GM20431 (cell line): ENCODE measurements around the gene USP11.

ENCODE experiments used
- in situ Hi-C: fragments of 300-500 bp; cut with MseI, MboI; formaldehyde crosslinking; loops from one replicate; pipeline ENCODE4 v1.15.0; 2020; ENCODE audit warnings: low sequenced_read_pairs; ENCODE audit not compliant: unreplicated experiment

The USP11 gene

DNA sequence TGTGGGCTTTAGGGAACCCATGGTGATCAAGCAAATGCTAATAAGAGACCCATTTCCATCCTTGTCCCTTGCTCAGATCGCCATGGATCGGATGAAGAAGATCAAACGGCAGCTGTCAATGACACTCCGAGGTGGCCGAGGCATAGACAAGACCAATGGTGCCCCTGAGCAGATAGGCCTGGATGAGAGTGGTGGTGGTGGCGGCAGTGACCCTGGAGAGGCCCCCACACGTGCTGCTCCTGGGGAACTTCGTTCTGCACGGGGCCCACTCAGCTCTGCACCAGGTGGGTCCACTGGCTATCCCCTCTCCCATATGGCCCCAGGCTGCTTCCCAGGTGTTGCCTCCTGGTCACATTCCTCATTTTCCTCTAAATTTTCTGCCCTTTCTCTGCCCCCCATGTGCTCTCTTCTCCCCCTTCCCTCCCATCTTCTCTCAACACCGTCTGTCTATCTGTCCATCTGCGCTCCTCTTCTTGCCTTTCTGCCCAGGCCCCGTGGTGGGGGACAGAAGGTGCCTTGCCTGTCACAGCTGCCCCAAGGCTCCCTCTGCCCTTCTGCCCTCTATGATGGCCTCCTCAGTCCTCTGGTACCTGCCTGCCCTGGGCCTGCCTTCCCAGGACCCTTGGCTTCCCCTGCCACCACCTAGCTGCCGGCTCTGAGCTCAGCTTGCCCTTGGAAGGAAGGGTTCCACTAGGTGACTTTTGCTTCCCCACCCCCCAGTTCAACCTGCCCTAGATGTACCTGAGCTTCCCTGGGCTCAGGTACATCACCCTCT, 9.1 kb upstream of the USP11 start:
- in situ Hi-C loops: no loop called here

GRCh38 chrX:47224266-47224895, 8.4 kb upstream of the USP11 start:
- in situ Hi-C loops: no loop called here

DNA sequence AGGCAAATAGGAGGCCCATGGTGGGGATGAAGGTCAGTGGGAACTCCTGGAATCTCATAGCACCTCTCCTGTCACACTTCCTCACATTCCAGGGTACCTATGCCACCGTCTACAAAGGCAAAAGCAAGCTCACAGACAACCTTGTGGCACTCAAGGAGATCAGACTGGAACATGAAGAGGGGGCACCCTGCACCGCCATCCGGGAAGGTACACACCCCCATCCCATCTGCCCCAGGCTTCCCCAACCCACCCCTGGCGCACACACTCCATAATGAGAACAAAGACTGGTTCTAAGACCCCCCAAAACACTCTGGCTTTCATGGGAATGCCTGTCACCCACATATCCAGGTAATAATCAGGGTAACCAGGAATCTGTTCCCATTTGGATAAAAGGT, 7.9 kb upstream of the USP11 start:
- in situ Hi-C loops: no loop called here

GRCh38 chrX:47226071-47226470, 6.7 kb upstream of the USP11 start:
- in situ Hi-C loops: no loop called here

DNA sequence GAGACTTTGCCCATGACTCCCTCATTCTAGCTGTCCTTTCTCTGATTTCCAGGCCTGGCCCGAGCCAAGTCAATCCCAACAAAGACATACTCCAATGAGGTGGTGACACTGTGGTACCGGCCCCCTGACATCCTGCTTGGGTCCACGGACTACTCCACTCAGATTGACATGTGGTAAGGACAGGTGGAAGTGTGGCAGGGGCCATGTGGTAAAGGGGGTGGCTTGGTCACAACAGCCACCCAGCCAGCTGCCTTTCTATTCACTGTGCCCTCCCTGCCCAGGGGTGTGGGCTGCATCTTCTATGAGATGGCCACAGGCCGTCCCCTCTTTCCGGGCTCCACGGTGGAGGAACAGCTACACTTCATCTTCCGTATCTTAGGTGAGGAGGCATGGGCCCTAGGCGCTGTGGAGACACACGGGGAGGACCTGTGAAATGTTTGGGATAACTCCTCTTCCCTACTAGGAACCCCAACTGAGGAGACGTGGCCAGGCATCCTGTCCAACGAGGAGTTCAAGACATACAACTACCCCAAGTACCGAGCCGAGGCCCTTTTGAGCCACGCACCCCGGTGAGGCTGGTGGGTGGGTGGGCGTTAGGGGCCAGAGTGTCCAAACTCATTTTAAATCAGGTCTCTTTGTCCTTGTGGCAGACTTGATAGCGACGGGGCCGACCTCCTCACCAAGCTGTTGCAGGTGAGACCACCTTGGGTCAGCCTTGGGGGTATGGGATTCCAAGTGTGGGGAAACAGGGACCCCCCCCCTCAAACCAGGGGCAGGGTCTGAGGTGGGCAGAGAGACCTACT, 6.1 kb upstream of the USP11 start:
- in situ Hi-C loops: no loop called here

- in situ Hi-C loops: no loop called here
Measured at GRCh38 chrX:47227334-47227583, 5.5 kb upstream of the USP11 start.

GRCh38 chrX:47228550-47229270, 4.1 kb upstream of the USP11 start:
- in situ Hi-C loops: no loop called here

GRCh38 chrX:47229427-47229826, 3.4 kb upstream of the USP11 start:
- in situ Hi-C loops: no loop called here

GRCh38 chrX:47230136-47230868, 2.5 kb upstream of the USP11 start:
- in situ Hi-C loops: no loop called here

DNA sequence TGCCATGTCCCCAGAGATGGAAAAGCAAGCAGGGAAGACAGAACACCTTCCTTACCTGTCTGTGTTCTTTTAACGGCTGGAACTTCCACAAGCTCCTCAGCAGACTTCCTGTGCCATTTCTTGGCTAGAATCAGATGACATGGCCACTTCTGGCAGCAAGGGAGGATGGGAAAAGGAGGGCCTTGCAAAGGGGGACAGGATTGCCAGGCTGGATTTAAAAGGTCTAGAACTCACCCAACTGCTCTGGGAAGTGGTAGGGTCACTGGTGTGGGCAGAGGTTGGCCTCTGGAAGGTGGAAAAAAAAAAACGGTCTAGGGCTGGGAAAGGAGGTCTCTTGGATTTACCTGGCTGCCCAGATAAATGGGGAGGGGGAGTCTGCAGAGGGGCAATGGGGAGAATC, 1.6 kb upstream of the USP11 start:
- in situ Hi-C loops: no loop called here

DNA sequence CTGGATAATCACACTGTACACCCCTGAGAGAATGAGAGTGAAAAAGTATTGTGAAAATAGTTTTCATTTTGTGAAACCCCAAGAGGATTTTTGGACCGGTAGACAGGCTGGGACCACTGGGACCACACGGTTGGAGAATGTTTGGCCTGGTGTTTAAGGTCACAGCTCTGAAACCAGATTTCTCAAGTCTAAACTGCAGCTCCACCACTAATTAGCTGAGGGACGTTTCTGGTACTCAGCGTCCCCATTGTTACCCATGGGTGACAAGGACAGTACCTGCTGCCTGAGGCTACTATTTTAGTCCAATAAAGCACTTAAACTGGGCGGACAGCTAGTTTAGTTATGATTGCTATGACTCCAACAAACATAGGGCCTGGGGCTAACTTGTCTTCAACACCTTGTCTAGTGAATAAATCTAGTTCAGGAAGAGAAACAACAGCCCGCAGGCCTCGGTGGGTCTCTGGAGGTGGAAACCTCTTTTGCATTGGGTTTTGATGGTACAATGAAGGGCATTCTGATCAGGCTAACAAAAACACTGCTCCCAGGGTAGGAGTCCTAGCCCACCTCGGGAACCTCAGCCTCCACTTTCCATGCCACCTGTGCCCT, 509 bp upstream of the USP11 start:
- in situ Hi-C loops: no loop called here

GRCh38 chrX:47233333-47234113, 714 bp downstream of the USP11 start:
- in situ Hi-C loops: no loop called here

DNA sequence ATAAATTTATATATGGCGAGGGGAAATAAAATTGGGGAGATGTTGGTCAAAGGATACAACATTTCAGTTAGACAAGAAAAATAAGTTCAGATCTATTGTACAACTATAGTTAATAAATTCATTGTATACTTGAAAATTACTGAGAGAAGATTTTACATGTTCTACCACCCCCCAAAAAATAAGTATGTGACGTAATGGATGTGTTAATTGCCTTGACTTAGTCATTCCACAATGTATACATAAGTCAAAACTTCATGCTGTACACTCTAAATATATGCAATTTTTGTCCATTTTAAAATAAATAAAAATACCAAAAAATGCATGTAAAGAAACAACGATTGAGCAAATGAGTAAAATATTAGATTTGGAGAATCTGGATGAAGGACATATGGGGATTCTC, 1.8 kb downstream of the USP11 start:
- in situ Hi-C loops: no loop called here

GRCh38 chrX:47235691-47236103, 2.9 kb downstream of the USP11 start:
- in situ Hi-C loops: no loop called here

DNA sequence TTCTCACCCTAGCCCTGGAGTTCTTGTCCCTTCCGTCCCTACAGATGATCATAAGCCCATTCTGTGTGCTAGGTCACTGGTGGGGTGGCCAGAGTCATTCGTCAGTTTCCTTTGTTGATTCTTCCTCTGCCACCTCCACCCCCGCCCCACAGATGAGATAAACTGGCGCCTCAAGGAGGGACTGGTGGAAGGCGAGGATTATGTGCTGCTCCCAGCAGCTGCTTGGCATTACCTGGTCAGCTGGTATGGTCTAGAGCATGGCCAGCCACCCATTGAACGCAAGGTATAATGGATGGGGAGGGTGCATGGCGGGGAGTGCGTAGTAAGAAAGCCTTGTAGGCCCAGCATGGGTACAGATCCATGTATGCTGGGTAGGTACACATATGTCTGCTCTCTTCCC, 6.4 kb downstream of the USP11 start:
- in situ Hi-C loops: no loop called here

GRCh38 chrX:47239898-47240545, 7.2 kb downstream of the USP11 start:
- in situ Hi-C loops: no loop called here

- in situ Hi-C loops: no loop called here
Measured at GRCh38 chrX:47240619-47241018, 7.8 kb downstream of the USP11 start.

GRCh38 chrX:47241201-47242011, 8.6 kb downstream of the USP11 start:
- in situ Hi-C loops: no loop called here
